Measurements from ENCODE around the gene ARL2. TPM values are rescaled to one million over a fixed set of nuclear protein-coding genes. Genes with fewer than 3 reads are reported as not detected.

Gene ARL2
- total RNA-seq, 3 donors from 2014 or later (not counting 1 experiment from before 2014, with no cell fraction given): 19.9 to 20.5 (median 20.2) TPM

DNA sequence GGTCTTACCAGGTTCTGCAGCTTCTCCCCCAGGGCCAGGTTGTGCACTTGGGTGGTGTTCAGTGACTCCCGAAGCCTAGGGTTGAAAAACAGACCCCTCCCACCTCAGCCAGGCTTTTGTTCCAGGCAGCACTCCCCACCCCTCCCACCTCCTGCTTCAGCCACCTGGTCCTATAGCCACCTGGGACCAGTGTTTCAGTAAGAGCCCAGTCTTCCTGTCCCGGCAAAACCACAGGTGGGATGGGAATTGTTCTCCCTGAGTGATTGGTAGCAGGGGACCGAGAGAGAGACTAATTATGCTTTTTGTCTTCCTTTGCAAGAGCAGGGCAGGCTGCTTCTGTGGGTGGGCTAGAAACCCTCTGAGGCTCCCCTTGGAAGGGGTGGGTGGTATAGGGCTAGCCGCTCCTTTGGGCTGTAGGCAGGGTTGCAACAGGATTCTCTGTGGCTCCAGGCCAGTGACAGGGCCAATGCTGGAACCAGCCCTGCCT, 52.9 kb downstream of the ARL2 start:
- Mint-ChIP-seq H3K4me1 (no peaks in the 10 kb centered on the region), H3K4me3 (no peak overlapping the region), H3K27me3 (ENCODE audit: low read depth in 2 of 2) (peaks cover 0 to 7% of the 10 kb centered on the region in 2 donors), H3K36me3 (no peaks in the 10 kb centered on the region), H3K27ac (no peak overlapping the region), H3K9me3 (no peaks in the 10 kb centered on the region)
- H3K27me3 ChIP-seq (ENCODE audit: control insufficient read depth, insufficient read depth, low read length): no peaks in the 10 kb centered on the region
- H3K4me3 ChIP-seq (ENCODE audit: low read length): no peak overlapping the region
- H3K36me3 ChIP-seq (ENCODE audit: control insufficient read depth, insufficient read depth, low read length): no peaks in the 10 kb centered on the region
- ATAC-seq: no peak
- no peaks in the 10 kb centered on the region for H3K4me1 ChIP-seq (ENCODE audit: control insufficient read depth, insufficient read depth, low read length)
- 91% methylated on average over 4 of the region's 4 CpGs for WGBS (ENCODE audit: insufficient coverage)
- intact Hi-C loops (cut with micrococcal nuclease): no loop called here
- no peak for DNase-seq
- H3K9me3 ChIP-seq (ENCODE audit: control insufficient read depth, insufficient read depth, low read length): no peaks in the 10 kb centered on the region
- TF ChIP-seq, protein P1, sequence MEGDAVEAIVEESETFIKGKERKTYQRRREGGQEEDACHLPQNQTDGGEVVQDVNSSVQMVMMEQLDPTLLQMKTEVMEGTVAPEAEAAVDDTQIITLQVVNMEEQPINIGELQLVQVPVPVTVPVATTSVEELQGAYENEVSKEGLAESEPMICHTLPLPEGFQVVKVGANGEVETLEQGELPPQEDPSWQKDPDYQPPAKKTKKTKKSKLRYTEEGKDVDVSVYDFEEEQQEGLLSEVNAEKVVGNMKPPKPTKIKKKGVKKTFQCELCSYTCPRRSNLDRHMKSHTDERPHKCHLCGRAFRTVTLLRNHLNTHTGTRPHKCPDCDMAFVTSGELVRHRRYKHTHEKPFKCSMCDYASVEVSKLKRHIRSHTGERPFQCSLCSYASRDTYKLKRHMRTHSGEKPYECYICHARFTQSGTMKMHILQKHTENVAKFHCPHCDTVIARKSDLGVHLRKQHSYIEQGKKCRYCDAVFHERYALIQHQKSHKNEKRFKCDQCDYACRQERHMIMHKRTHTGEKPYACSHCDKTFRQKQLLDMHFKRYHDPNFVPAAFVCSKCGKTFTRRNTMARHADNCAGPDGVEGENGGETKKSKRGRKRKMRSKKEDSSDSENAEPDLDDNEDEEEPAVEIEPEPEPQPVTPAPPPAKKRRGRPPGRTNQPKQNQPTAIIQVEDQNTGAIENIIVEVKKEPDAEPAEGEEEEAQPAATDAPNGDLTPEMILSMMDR (IDR thresholded peaks at IDR 0.05): no peak
- H3K27ac ChIP-seq (ENCODE audit: low read length): no peak overlapping the region

DNA sequence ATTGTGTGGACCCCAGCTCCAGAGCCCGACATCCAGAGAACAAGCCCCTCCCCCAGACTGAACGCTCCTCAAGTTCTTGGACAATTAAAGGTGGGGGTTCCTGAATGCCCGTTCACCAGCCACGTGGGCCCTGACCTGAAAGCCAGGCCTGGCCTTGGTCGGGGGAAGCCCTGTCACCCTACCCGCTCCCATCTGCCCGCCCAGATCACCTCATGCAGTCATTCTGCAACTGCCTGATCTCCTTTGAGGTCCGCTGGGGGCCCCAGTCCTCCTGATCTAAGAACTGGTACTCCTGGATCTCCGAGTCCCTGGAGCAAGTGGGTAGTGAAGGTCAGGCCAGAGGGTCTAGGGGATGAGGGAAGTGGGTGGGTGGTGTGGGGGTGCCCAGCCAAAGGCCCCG, 53.5 kb downstream of the ARL2 start:
- ATAC-seq (no peak), DNase-seq (no peak)
- no peaks in the 10 kb centered on the region for H3K9me3 Mint-ChIP-seq
- TF ChIP-seq, protein P1 (IDR thresholded peaks at IDR 0.05): no peak
- H3K4me1 ChIP-seq (ENCODE audit: control insufficient read depth, insufficient read depth, low read length): no peaks in the 10 kb centered on the region
- no peaks in the 10 kb centered on the region for H3K27me3 ChIP-seq (ENCODE audit: control insufficient read depth, insufficient read depth, low read length)
- no peak overlapping the region for H3K4me3 Mint-ChIP-seq
- intact Hi-C loops (cut with micrococcal nuclease): no loop called here
- no peaks in the 10 kb centered on the region for H3K36me3 ChIP-seq (ENCODE audit: control insufficient read depth, insufficient read depth, low read length)
- H3K27ac ChIP-seq (ENCODE audit: low read length): no peak overlapping the region
- H3K4me1 Mint-ChIP-seq: no peaks in the 10 kb centered on the region
- WGBS (ENCODE audit: insufficient coverage): 87% methylated on average over 10 of the region's 10 CpGs
- no peak overlapping the region for H3K4me3 ChIP-seq (ENCODE audit: low read length)
- no peak overlapping the region for H3K27ac Mint-ChIP-seq
- H3K27me3 Mint-ChIP-seq (ENCODE audit: low read depth in 2 of 2): peaks cover 0 to 5% of the 10 kb centered on the region in 2 donors
- H3K36me3 Mint-ChIP-seq: no peaks in the 10 kb centered on the region
- H3K9me3 ChIP-seq (ENCODE audit: control insufficient read depth, insufficient read depth, low read length): no peaks in the 10 kb centered on the region

DNA sequence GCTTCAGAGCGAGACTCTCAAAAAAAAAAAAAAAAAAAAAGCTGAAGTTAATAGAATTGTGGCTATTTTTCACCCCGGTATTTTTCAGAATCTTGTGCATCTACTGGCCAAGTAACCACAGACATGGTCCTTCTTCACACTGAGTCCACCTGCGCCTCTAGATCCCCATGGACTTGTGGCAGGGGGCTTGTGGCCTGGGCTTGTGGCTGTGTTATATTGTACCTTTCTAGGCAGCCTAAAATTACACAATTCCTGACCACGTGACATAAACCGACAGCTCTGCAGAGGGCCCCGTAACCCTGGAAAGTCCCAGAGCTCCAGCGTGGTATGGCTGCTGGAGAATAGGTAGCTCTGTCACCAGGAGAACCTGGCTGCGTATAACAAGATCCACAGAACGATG, 55.3 kb downstream of the ARL2 start:
- H3K4me3 Mint-ChIP-seq: no peak overlapping the region
- Histone ChIP-seq H3K36me3 (ENCODE audit: control insufficient read depth, insufficient read depth, low read length) (no peaks in the 10 kb centered on the region), H3K4me3 (ENCODE audit: low read length) (no peak overlapping the region), H3K9me3 (ENCODE audit: control insufficient read depth, insufficient read depth, low read length) (no peaks in the 10 kb centered on the region), H3K4me1 (ENCODE audit: control insufficient read depth, insufficient read depth, low read length) (no peaks in the 10 kb centered on the region), H3K27me3 (ENCODE audit: control insufficient read depth, insufficient read depth, low read length) (no peaks in the 10 kb centered on the region), H3K27ac (ENCODE audit: low read length) (no peak overlapping the region)
- no peak for ATAC-seq
- TF ChIP-seq, protein P1 (IDR thresholded peaks at IDR 0.05): no peak
- WGBS (ENCODE audit: insufficient coverage): 37% methylated on average over 9 of the region's 9 CpGs
- no peaks in the 10 kb centered on the region for H3K4me1 Mint-ChIP-seq
- intact Hi-C loops (cut with micrococcal nuclease): no loop called here
- DNase-seq: no peak
- no peaks in the 10 kb centered on the region for H3K36me3 Mint-ChIP-seq
- H3K27ac Mint-ChIP-seq: no peak overlapping the region
- no peaks in the 10 kb centered on the region for H3K27me3 Mint-ChIP-seq (ENCODE audit: low read depth in 2 of 2)
- H3K9me3 Mint-ChIP-seq: no peaks in the 10 kb centered on the region

Other genes starting within 250 kb of the ARL2 start
- gene SF1, start 235.6 kb upstream of the ARL2 start, total RNA-seq: 100 to 1,000 TPM; 841 to 864 (median 845) TPM
- 10 to 100 TPM; 38.3 to 40.6 (median 38.7) TPM for gene MAP4K2, start 210.9 kb upstream of the ARL2 start, total RNA-seq
- gene MEN1, start 203.6 kb upstream of the ARL2 start, total RNA-seq: 10 to 100 TPM; 29.3 to 42.2 (median 32.2) TPM
- 10 to 100 TPM in 2 of 3 donors, 1 to 10 TPM in 1; 8.2 to 12.7 (median 10.7) TPM for gene CDC42BPG, start 169.5 kb upstream of the ARL2 start, total RNA-seq
- gene EHD1, start 135.5 kb upstream of the ARL2 start, total RNA-seq: 100 to 1,000 TPM; 218 to 246 (median 225) TPM
- 100 to 1,000 TPM; 165 to 321 (median 259) TPM for gene ATG2A, start 97.0 kb upstream of the ARL2 start, total RNA-seq
- gene PPP2R5B, start 89.5 kb upstream of the ARL2 start, total RNA-seq: 10 to 100 TPM; 27.8 to 31.5 (median 28.5) TPM
- gene GPHA2, start 78.3 kb upstream of the ARL2 start, total RNA-seq: not detected
- not detected for gene MAJIN, start 42.1 kb upstream of the ARL2 start, total RNA-seq
- under 1 TPM in 1 of 3 donors, not detected in 2; 0.30 TPM for gene BATF2, start 17.2 kb upstream of the ARL2 start, total RNA-seq
- 10 to 100 TPM; 16.9 to 28.1 (median 27.1) TPM for gene SNX15, start 13.3 kb downstream of the ARL2 start, total RNA-seq
- 1 to 10 TPM; 2.0 to 3.5 (median 2.8) TPM for gene SAC3D1, start 27.1 kb downstream of the ARL2 start, total RNA-seq
- 10 to 100 TPM; 41.6 to 54.1 (median 46.0) TPM for gene NAALADL1, start 44.4 kb downstream of the ARL2 start, total RNA-seq
- gene CDCA5, start 69.9 kb downstream of the ARL2 start, total RNA-seq: 1 to 10 TPM; 3.3 to 6.8 (median 3.8) TPM
- 10 to 100 TPM; 49.8 to 60.2 (median 50.8) TPM for gene ZFPL1, start 70.1 kb downstream of the ARL2 start, total RNA-seq
- 100 to 1,000 TPM; 180 to 197 (median 184) TPM for gene VPS51, start 82.1 kb downstream of the ARL2 start, total RNA-seq
- gene TM7SF2, start 97.7 kb downstream of the ARL2 start, total RNA-seq: 10 to 100 TPM; 17.0 to 23.2 (median 18.6) TPM
- 1 to 10 TPM; 5.6 to 6.8 (median 6.1) TPM for gene ZNHIT2, start 103.5 kb downstream of the ARL2 start, total RNA-seq
- 100 to 1,000 TPM; 724 to 977 (median 968) TPM for gene FAU, start 108.0 kb downstream of the ARL2 start, total RNA-seq
- gene MRPL49, start 108.2 kb downstream of the ARL2 start, total RNA-seq: 10 to 100 TPM; 36.8 to 37.5 (median 36.9) TPM
- gene SYVN1, start 120.4 kb downstream of the ARL2 start, total RNA-seq: 100 to 1,000 TPM in 1 of 3 donors, 10 to 100 TPM in 2; 72.9 to 109 (median 90.2) TPM
- gene SPDYC, start 156.1 kb downstream of the ARL2 start, total RNA-seq: not detected
- 100 to 1,000 TPM; 211 to 256 (median 229) TPM for gene CAPN1, start 167.8 kb downstream of the ARL2 start, total RNA-seq
- 10 to 100 TPM; 21.2 to 24.2 (median 22.7) TPM for gene POLA2, start 247.8 kb downstream of the ARL2 start, total RNA-seq

All from natural killer cell (primary cell).